ENCODE results near the gene GIPC2. TPM values are rescaled to one million over a fixed set of nuclear protein-coding genes. Genes with fewer than 3 reads are reported as not detected.

GIPC2 gene
- total and polyA plus RNA-seq, 2 of the 4 experiments (the other 2 are of a cell fraction) = 0.07 to 0.18 TPM

- Histone ChIP-seq H3K27me3 (ENCODE audit: control insufficient read depth, insufficient read depth, low read length) (peaks cover 21% of the 10 kb centered on the region), H3K18ac (ENCODE audit: low read depth, low read length) (no peak overlapping the region), H2AK5ac (ENCODE audit: low read depth, low read length) (no peak overlapping the region), H3K27ac (ENCODE audit: insufficient read depth, low read length) (no peak overlapping the region), H3K4me2 (ENCODE audit: low read depth, low read length) (no peak overlapping the region), H3K56ac (ENCODE audit: extremely low read depth, insufficient read depth, low read length) (no peak overlapping the region), H2AFZ (replicated peaks; ENCODE audit: low read length, poor library complexity) (no peak overlapping the region), H2BK15ac (ENCODE audit: low read depth, low read length) (no peak overlapping the region), H4K91ac (ENCODE audit: insufficient read depth, low read depth, low read length) (no peak overlapping the region), H3K23ac (ENCODE audit: low read depth, low read length) (no peak overlapping the region), H2BK20ac (ENCODE audit: low read depth, low read length) (no peak overlapping the region), H3K36me3 (ENCODE audit: control insufficient read depth, insufficient read depth, low read length) (no peaks in the 10 kb centered on the region), H4K20me1 (ENCODE audit: insufficient read depth, low read length) (no peaks in the 10 kb centered on the region), H3K9me1 (ENCODE audit: insufficient read depth, low read length) (no peaks in the 10 kb centered on the region), H3K14ac (replicated peaks; ENCODE audit: low read depth, low read length) (no peak overlapping the region), H2BK5ac (ENCODE audit: low read depth, low read length, poor library complexity, severe bottlenecking) (no peak overlapping the region), H3K79me1 (ENCODE audit: low read depth in 1 of 2, low read length in 2 of 2) (no peaks in the 10 kb centered on the region), H3K9ac (ENCODE audit: low read depth, low read length) (no peak overlapping the region), H4K5ac (ENCODE audit: low read depth, low read length) (no peak overlapping the region), H2BK120ac (ENCODE audit: low read depth, low read length) (no peak overlapping the region), H3K9me3 (ENCODE audit: control insufficient read depth, insufficient read depth, low read length) (0 out of 2 replicates have a peak, but pooled peaks cover 3% of the 10 kb centered on the region), H3K4me1 (ENCODE audit: control insufficient read depth, insufficient read depth, low read length) (no peaks in the 10 kb centered on the region), H3K4me3 (ENCODE audit: insufficient read depth, low read depth, low read length) (no peak overlapping the region), H3K4ac (ENCODE audit: low read depth, low read length) (no peak overlapping the region), H4K8ac (ENCODE audit: low read depth in 2 of 2, low read length in 2 of 2) (no peak overlapping the region), H2AK9ac (replicated peaks; ENCODE audit: low read depth, low read length, poor library complexity) (no peak overlapping the region)
- no TSS peak for BruUV-seq (replicated peaks)
- 100% methylated on average over 4 of the region's 4 CpGs; no CpG with 5 or more reads in 1 of the 2 experiments for WGBS, 2 experiments (ENCODE audit: extremely low coverage in 2 of 2, insufficient read length in 1 of 2)
- in situ Hi-C loops (cut with MboI; ENCODE audit: low sequenced_read_pairs) = no loop called here
- ChIA-PET POLR2A (ENCODE audit: unreplicated experiment) (no interaction called here), CTCF (interaction anchor here (0.7 kb wide), 1 partner anchor 71 kb away, joined by 4 read pairs; the partner anchor contains the start of gene FUBP1)
- no peak for TF ChIP-seq RAD21 (IDR thresholded peaks at IDR 0.05; ENCODE audit: low read length)
- no peak for TF ChIP-seq RFX5 (IDR thresholded peaks at IDR 0.05; ENCODE audit: low read depth, low read length)
- no peak for TF ChIP-seq CEBPB (IDR thresholded peaks at IDR 0.05; ENCODE audit: low read depth, low read length)
- no peak for ATAC-seq (ENCODE audit: low read depth)
- intact Hi-C loops (cut with micrococcal nuclease) = no loop called here
- DNase-seq = no peak
- dilution Hi-C loops (cut with HindIII; ENCODE audit: low sequenced_read_pairs, unreplicated experiment) = no loop called here
Measured at GRCh38 chr1:78049396-78049795, 3.6 kb downstream of the GIPC2 start.

Data from IMR-90 (cell line).